H1 (cell line): ENCODE data around the gene MYLK. TPM values are rescaled to one million over a fixed set of nuclear protein-coding genes. Genes with fewer than 3 reads are reported as not detected.

Experiments
- BCL11A ChIP-seq, 2 experiments: IDR thresholded peaks; one replicate each; pipeline ENCODE4 v1.6.1; 2011; ENCODE audit warnings: low read depth in 2 of 2, low read length in 2 of 2, mild to moderate bottlenecking in 2 of 2
- POLR2A ChIP-seq, 2 experiments: IDR thresholded peaks; 1 replicate in 1 of 2; 2 replicates in 1 of 2; pipeline ENCODE4 v1.6.1; 2011; ENCODE audit warnings: low read depth in 2 of 2, low read length in 2 of 2, mild to moderate bottlenecking in 2 of 2; ENCODE audit errors: control extremely low read depth in 1 of 2
- POU5F1 ChIP-seq: IDR thresholded peaks from 2 replicates; pipeline ENCODE4 v1.6.1; 2011; ENCODE audit warnings: low read depth, mild to moderate bottlenecking, low read length, moderate library complexity
- SIRT6 ChIP-seq: IDR thresholded peaks from one replicate; pipeline ENCODE4 v1.7.1; 2012; ENCODE audit warnings: low read length, inconsistent platforms
- TAF1 ChIP-seq: IDR thresholded peaks from 2 replicates; pipeline ENCODE4 v1.6.1; 2011; ENCODE audit warnings: mild to moderate bottlenecking, low read depth, low read length
- polyA plus RNA-seq, 7 experiments: library from polyadenylated mRNA; depleted of rRNA in 3 of 7; stranded (reverse) in 5 of 7; unstranded in 2 of 7; fragments of >200 nt in 5 of 7; fragments of 200-250 nt in 2 of 7; gene quantifications; 1 replicate in 5 of 7; 2 replicates in 1 of 7; 4 replicates in 1 of 7; pipeline versions ENCODE4 v1.2.1 to v1.2.3, GENCODE V29; 2011 to 2013; ENCODE audit warnings: missing spikeins in 2 of 7, mixed read lengths in 2 of 7
- total RNA-seq: library from RNA; stranded (reverse); fragmentation: NEBNext Ultra II Directional; extraction: Animal tissue kit (Norgen Biotek cat#: 25700); gene quantifications from 2 replicates; pipeline ENCODE4 v1.2.1, GENCODE V29; 2021

The MYLK gene
- total and polyA plus RNA-seq, 2 of the 8 experiments (the other 6 are each of a cell fraction or from before 2014, with no cell fraction given), result 11.6 to 21.3 TPM

DNA sequence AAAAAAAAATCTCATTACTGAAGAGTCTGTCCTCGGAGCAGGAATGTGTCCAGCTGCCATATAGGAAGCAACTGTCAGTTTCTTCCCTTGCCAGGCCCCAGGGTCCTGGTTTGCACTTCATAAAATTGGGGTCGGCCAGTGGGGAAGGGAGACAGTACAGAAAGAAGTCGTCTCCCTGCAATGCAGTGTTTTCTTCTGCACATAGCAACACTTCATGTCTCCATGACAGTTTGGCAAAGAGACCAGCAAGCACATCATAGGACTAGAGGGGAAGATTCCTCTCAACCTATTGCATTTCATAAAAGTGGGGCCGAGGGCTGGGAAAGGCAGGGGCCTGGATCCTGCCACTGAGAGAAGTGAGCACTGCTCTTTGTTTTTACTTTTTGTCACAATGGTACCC, 161.1 kb downstream of the MYLK start (continued):
- no peak for TF ChIP-seq TAF1
- TF ChIP-seq BCL11A (IDR thresholded peaks at IDR 0.05; ENCODE audit: low read depth in 2 of 2, low read length in 2 of 2), result no peak
- TF ChIP-seq POU5F1, result no peak
- no peak for TF ChIP-seq SIRT6
- TF ChIP-seq POLR2A (IDR thresholded peaks at IDR 0.05; ENCODE audit: control extremely low read depth in 1 of 2, low read depth in 2 of 2, low read length in 2 of 2), result no peak
- TF ChIP-seq, all 59 proteins: peak for 0
